HepG2 (cell line): ENCODE data around the gene IKZF5.

Experiments
- RFX5 ChIP-seq: IDR thresholded peaks from 2 replicates; pipeline ENCODE4 v1.6.1; 2011; ENCODE audit warnings: low read depth, low read length, improper control_type of control experiment
- SMYD3 ChIP-seq: sonication (generic); formaldehyde crosslinking; IDR thresholded peaks from 2 replicates; pipeline ENCODE4 v1.8.1; 2023; ENCODE audit warnings: mild to moderate bottlenecking, missing genetic modification reagents
- ZC3H4 ChIP-seq: sonication (generic); formaldehyde crosslinking; IDR thresholded peaks from 2 replicates; pipeline ENCODE4 v1.4.0; 2020; ENCODE audit warnings: missing genetic modification reagents, borderline replicate concordance
- TF ChIP-seq, protein P1 (sequence below): sonication (generic); formaldehyde crosslinking; IDR thresholded peaks from 2 replicates; pipeline ENCODE4 v1.4.0; 2020; ENCODE audit warnings: low read depth, mild to moderate bottlenecking, missing genetic modification reagents

GRCh38 chr10:123034332-123034731 is 25.7 kb upstream of the IKZF5 start:
- TF ChIP-seq, protein P1, sequence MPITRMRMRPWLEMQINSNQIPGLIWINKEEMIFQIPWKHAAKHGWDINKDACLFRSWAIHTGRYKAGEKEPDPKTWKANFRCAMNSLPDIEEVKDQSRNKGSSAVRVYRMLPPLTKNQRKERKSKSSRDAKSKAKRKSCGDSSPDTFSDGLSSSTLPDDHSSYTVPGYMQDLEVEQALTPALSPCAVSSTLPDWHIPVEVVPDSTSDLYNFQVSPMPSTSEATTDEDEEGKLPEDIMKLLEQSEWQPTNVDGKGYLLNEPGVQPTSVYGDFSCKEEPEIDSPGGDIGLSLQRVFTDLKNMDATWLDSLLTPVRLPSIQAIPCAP (CRISPR knock-in tag), result no peak
- no peak for TF ChIP-seq RFX5
- TF ChIP-seq SMYD3 (CRISPR knock-in tag), result no peak
- no peak for TF ChIP-seq ZC3H4 (CRISPR knock-in tag)
